A375 (cell line): ENCODE results near the gene DLL4. TPM values are rescaled to one million over a fixed set of nuclear protein-coding genes. Genes with fewer than 3 reads are reported as not detected.

Experiments
- small RNA-seq: library from RNA; depleted of rRNA; stranded (forward); fragments of <200 nt; gene quantifications from one replicate; pipeline ENCODE3, GENCODE V24; 2014
- total RNA-seq: library from RNA; depleted of rRNA; stranded (reverse); fragments of >200 nt; shearing (Covaris generic); gene quantifications from 2 replicates; pipeline ENCODE4 v1.2.3, GENCODE V29; 2014; rRNA removed

DLL4 gene
- total RNA-seq: 0.21 TPM in 1 of 2 replicates, not detected in the other

DNA sequence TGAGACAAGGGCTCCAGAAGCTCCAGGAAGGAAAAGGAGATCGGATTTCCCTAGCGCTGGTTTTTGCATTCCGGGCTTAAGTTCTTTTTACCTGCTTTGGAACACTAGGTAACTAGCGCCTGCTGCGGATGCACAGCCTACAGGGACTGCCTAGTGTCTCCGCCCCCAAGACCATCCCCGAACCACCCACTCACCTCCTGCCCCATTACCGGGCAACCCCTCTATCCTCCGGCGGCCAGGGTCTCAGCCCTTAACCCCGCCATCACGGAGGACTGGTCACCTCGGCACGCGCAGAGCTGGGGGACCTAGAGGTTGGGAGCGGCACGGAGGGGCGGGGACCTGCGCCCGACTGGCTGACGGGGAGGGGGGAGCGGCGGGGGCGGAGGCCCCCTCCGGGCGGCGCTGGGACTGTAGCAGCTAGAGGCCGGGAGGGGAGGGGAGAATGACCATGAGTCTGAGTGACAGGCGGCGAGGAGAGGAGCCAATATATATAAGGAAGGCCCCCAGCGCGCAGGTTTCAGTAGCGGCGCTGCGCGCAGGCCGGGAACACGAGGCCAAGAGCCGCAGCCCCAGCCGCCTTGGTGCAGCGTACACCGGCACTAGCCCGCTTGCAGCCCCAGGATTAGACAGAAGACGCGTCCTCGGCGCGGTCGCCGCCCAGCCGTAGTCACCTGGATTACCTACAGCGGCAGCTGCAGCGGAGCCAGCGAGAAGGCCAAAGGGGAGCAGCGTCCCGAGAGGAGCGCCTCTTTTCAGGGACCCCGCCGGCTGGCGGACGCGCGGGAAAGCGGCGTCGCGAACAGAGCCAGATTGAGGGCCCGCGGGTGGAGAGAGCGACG is at the start of gene DLL4:
Gene DLL4, plus strand, starts transcription at position 520 of the 839 bp plus-strand sequence. CDS start 329 bp downstream, outside the sequence.

DNA sequence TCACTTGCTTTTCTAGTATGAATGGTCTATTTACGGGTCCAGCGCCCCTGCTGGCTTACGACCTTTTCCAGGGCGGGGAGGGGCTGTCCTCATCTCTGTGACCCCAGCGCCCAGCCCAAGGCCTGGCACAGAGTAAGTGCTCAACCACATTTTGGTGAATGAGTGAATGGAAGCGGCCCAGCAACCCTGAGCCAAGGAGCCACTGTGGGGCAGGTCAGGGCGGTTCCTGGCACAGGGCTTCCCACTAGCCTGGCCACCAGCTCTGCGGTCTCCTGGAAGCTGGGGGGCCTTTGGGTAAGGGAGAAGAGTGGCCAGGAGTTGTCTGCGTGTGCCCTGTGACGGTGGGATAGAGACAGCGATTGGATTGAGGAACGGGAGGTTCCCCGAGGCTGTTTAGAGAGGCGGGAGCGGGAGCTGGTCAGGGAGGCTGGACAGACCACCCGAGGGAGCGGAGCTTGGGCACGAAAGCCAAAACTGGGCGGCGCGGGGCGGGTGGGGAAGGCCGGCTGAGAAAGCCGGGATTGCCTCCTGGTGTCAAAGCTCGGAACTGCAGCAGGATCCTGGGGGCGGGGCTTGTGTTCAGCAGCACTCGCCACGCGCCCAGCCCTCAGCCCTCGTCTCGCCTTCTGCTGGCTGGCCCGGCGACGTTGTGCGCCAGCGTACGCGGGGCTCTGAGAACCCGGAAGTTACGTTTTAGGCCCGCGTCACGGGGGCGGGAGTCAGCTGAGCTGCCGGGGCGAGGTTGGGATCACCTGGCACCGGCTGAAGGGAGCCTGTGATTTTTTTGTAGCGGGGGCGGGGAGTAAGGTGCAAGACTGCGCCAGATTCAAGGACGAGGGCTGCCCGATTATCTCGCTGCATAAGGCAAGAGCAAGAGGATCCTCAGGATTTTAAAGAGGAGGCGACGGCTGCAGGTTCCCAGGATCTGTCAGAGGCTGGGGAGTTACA is 35.1 kb upstream of the DLL4 start, which contains the start of gene VPS18:
Gene VPS18, plus strand, starts transcription at position 718 of the 948 bp plus-strand sequence. CDS start 319 bp downstream, outside the sequence.

DNA sequence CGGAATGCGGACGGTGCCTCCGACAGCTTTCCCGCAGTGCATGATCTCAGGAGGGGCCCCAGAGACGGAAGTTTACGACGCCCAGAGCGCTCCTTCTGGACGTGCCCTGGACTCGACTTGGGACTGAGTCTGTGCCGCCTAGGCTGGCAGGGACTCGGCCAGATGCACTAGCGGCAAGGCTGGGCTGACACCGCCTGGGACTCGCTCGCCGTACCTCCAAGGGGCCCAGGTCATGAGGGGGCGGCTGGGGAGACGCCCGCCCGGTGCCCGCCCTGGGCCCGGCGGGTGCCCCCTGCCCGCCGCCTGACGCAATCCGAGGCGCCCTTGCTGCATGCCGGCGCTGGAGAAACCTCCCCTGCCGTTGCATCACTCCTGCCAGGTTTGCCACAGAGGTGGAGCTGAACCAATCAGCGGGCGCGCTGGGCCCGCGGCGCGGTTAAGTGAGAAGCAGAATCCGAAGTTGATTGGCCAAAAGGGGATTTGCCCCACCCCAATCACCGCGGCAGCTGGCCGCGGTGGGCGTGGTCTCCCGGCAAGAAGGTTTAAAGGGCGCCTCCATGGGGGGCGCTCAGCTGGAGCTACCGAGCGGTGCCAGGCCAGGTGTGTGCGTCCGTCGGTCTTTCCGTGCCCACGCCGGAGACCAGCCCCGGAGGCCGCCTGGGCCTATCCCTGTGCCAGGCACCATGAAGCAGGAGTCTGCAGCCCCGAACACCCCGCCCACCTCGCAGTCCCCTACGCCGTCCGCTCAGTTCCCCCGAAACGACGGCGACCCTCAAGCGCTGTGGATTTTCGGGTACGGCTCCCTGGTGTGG is 24.0 kb downstream of the DLL4 start, which contains the start of gene CHAC1:
Gene CHAC1, plus strand, starts transcription at position 571 of the 812 bp plus-strand sequence. Its CDS starts 113 bp downstream, at position 684.

Small RNA genes lying within 50 kb of the gene (small RNA-seq; reads per million reads assigned to genes)
- gene ISCA1P4: not detected

Other genes starting within 250 kb of the DLL4 start
- 28.1 and 29.8 TPM in 2 replicates for gene RAD51, start 234.2 kb upstream of the DLL4 start, total RNA-seq
- 20.3 and 23.7 TPM in 2 replicates for gene RMDN3, start 174.1 kb upstream of the DLL4 start, total RNA-seq
- gene GCHFR, start 165.3 kb upstream of the DLL4 start, total RNA-seq: 29.0 and 31.7 TPM in 2 replicates
- 0.49 and 0.88 TPM in 2 replicates for gene C15orf62, start 159.4 kb upstream of the DLL4 start, total RNA-seq
- gene ZFYVE19, start 122.3 kb upstream of the DLL4 start, total RNA-seq: 26.9 and 28.2 TPM in 2 replicates
- 61.7 and 79.5 TPM in 2 replicates for gene DNAJC17, start 121.9 kb upstream of the DLL4 start, total RNA-seq
- not detected in 2 replicates for gene PPP1R14D, start 100.6 kb upstream of the DLL4 start, total RNA-seq
- gene SPINT1, start 85.3 kb upstream of the DLL4 start, total RNA-seq: 1.6 and 2.5 TPM in 2 replicates
- 3.7 and 5.9 TPM in 2 replicates for gene RHOV, start 55.1 kb upstream of the DLL4 start, total RNA-seq
- gene VPS18, start 34.9 kb upstream of the DLL4 start, total RNA-seq: 23.5 and 29.8 TPM in 2 replicates
- gene CHAC1, start 24.1 kb downstream of the DLL4 start, total RNA-seq: 52.0 and 66.8 TPM in 2 replicates
- 27.9 and 39.7 TPM in 2 replicates for gene INO80, start 186.9 kb downstream of the DLL4 start, total RNA-seq